Measurements from ENCODE around the gene KMT2C. TPM values are rescaled to one million over a fixed set of nuclear protein-coding genes. Genes with fewer than 3 reads are reported as not detected.
"Not testable (repeated sequence)": the region's sequence is repeated elsewhere in the genome, so short reads cannot be mapped to it uniquely, and the experiment has no call there.

The KMT2C gene
- total RNA-seq, 1 donor from 2014 or later = 136 TPM

- no peak overlapping the region for H3K27ac Mint-ChIP-seq (ENCODE audit: unreplicated experiment)
- DNase-seq = no peak
- TF ChIP-seq CTCF (IDR thresholded peaks at IDR 0.05; ENCODE audit: partially characterized antibody, unreplicated experiment) = no peak
- H3K36me3 Mint-ChIP-seq (ENCODE audit: unreplicated experiment) = peaks cover 5% of the 10 kb centered on the region
- H3K4me3 Mint-ChIP-seq (ENCODE audit: unreplicated experiment) = no peak overlapping the region
- peaks cover 6% of the 10 kb centered on the region for H3K4me1 Mint-ChIP-seq (ENCODE audit: low read depth, unreplicated experiment)
- H3K27me3 Mint-ChIP-seq (ENCODE audit: unreplicated experiment) = peaks cover 4% of the 10 kb centered on the region
- H3K9me3 Mint-ChIP-seq (ENCODE audit: unreplicated experiment) = peaks cover 6% of the 10 kb centered on the region
These were observed 11.3 kb downstream of the KMT2C start for GRCh38 chr7:152424348-152425108.

- TF ChIP-seq CTCF (IDR thresholded peaks at IDR 0.05; ENCODE audit: partially characterized antibody, unreplicated experiment) = no peak
- H3K36me3 Mint-ChIP-seq (ENCODE audit: unreplicated experiment) = peaks cover 5% of the 10 kb centered on the region
- DNase-seq = no peak
- peaks cover 4% of the 10 kb centered on the region for H3K27me3 Mint-ChIP-seq (ENCODE audit: unreplicated experiment)
- no peak overlapping the region for H3K27ac Mint-ChIP-seq (ENCODE audit: unreplicated experiment)
- peaks cover 5% of the 10 kb centered on the region for H3K4me1 Mint-ChIP-seq (ENCODE audit: low read depth, unreplicated experiment)
- H3K9me3 Mint-ChIP-seq (ENCODE audit: unreplicated experiment) = peaks cover 6% of the 10 kb centered on the region
- H3K4me3 Mint-ChIP-seq (ENCODE audit: unreplicated experiment) = no peak overlapping the region
These were observed 11.8 kb downstream of the KMT2C start for GRCh38 chr7:152423991-152424347.

- not testable (repeated sequence) for H3K36me3 Mint-ChIP-seq (ENCODE audit: unreplicated experiment); H3K27ac Mint-ChIP-seq (ENCODE audit: unreplicated experiment); H3K27me3 Mint-ChIP-seq (ENCODE audit: unreplicated experiment); H3K4me3 Mint-ChIP-seq (ENCODE audit: unreplicated experiment); H3K9me3 Mint-ChIP-seq (ENCODE audit: unreplicated experiment); DNase-seq; H3K4me1 Mint-ChIP-seq (ENCODE audit: low read depth, unreplicated experiment)
These were observed 12.6 kb downstream of the KMT2C start for GRCh38 chr7:152423171-152423570.

GRCh38 chr7:152420950-152421349 lies 14.9 kb downstream of the KMT2C start:
- H3K9me3 Mint-ChIP-seq (ENCODE audit: unreplicated experiment); H3K4me3 Mint-ChIP-seq (ENCODE audit: unreplicated experiment); H3K27ac Mint-ChIP-seq (ENCODE audit: unreplicated experiment); H3K4me1 Mint-ChIP-seq (ENCODE audit: low read depth, unreplicated experiment); H3K36me3 Mint-ChIP-seq (ENCODE audit: unreplicated experiment); DNase-seq; H3K27me3 Mint-ChIP-seq (ENCODE audit: unreplicated experiment): not testable (repeated sequence)

GRCh38 chr7:152419473-152420429 lies 16.1 kb downstream of the KMT2C start:
- peaks cover 5% of the 10 kb centered on the region for H3K36me3 Mint-ChIP-seq (ENCODE audit: unreplicated experiment)

More at GRCh38 chr7:152419473-152420429, 16.1 kb downstream of the KMT2C start:
- Mint-ChIP-seq H3K4me1 (ENCODE audit: low read depth, unreplicated experiment) (no peaks in the 10 kb centered on the region), H3K27me3 (ENCODE audit: unreplicated experiment) (no peaks in the 10 kb centered on the region), H3K27ac (ENCODE audit: unreplicated experiment) (peak overlapping the region; percentile 23), H3K9me3 (ENCODE audit: unreplicated experiment) (peaks cover 4% of the 10 kb centered on the region), H3K4me3 (ENCODE audit: unreplicated experiment) (no peak overlapping the region)
- no peak for TF ChIP-seq CTCF (IDR thresholded peaks at IDR 0.05; ENCODE audit: partially characterized antibody, unreplicated experiment)
- no peak for DNase-seq
